K562 (cell line): ENCODE results near the gene ATOH8. TPM values are rescaled to one million over a fixed set of nuclear protein-coding genes. Genes with fewer than 3 reads are reported as not detected.

ENCODE experiments used
- ATAC-seq: fragments of 200-7000 bp; cut with Tn5 transposase; 3 replicates; pipeline ENCODE4 v1.9.1; 2020; ENCODE audit warnings: moderate library complexity
- BruUV-seq: library from RNA; stranded (reverse); fragments of 400-500 nt; replicated peaks from 2 replicates; lab custom pipeline; 2021; lab: Mats Ljungman, UMichigan
- CTCF ChIA-PET: fragments of 300-600 bp; formaldehyde crosslinking; extraction: SDS; loops from one replicate; lab custom pipeline; 2021; ENCODE audit warnings: low intra/inter-chr PET ratio; lab: Yijun Ruan, JAX
- POLR2A ChIA-PET: fragments of 300-600, 350-650 bp; sonication (Branson Sonifier 250); formaldehyde crosslinking; extraction: SDS; loops from one replicate; lab custom pipeline; 2021; ENCODE audit warnings: antibody characterized with exemption, inconsistent platforms; lab: Yijun Ruan, JAX
- DNase-seq, 4 experiments: peaks; one replicate each; pipeline versions ENCODE4 v3.0.0 to v3.0.0-alpha.2; 2011 to 2018; ENCODE audit warnings: low spot score in 3 of 4, mixed read lengths in 3 of 4; ENCODE audit errors: extremely low read depth in 1 of 4
- FAIRE-seq: peaks from 2 replicates; lab custom pipeline; 2011; peaks lifted over from hg19 to GRCh38; lab: Jason Lieb, UNC
- H2AFZ ChIP-seq: 2 replicates; pipeline ENCODE4 v1.6.0; 2011; ENCODE audit warnings: low read depth, low read length, control low read depth, inconsistent platforms
- H3K27ac ChIP-seq: fragments of 200-600 bp; 3 replicates; pipeline ENCODE4 v1.8.0; 2011; ENCODE audit warnings: low read depth, mild to moderate bottlenecking, control low read depth, inconsistent platforms, low read length, moderate library complexity, mixed read lengths; ENCODE audit errors: extremely low read depth
- H3K27me3 ChIP-seq, 2 experiments: fragments of 300-600 bp in 1 of 2; 2 replicates in 1 of 2; 3 replicates in 1 of 2; pipeline versions ENCODE4 v1.6.0 to v1.8.0; 2011; ENCODE audit warnings: inconsistent platforms in 2 of 2, low read length in 2 of 2, mild to moderate bottlenecking in 1 of 2, mixed read lengths in 1 of 2, moderate library complexity in 1 of 2; ENCODE audit not compliant: control insufficient read depth in 2 of 2, insufficient read depth in 2 of 2
- H3K36me3 ChIP-seq: fragments of 300-600 bp; 3 replicates; pipeline ENCODE4 v1.8.0; 2011; ENCODE audit warnings: mild to moderate bottlenecking, low read length, inconsistent platforms; ENCODE audit not compliant: control insufficient read depth, insufficient read depth
- H3K4me1 ChIP-seq, 2 experiments: fragments of 200-600 bp in 1 of 2; replicated peaks in 1 of 2; 2 replicates in 1 of 2; 3 replicates in 1 of 2; pipeline versions ENCODE4 v1.5.1 to v1.8.0; 2011; ENCODE audit warnings: inconsistent platforms in 2 of 2, low read length in 2 of 2, mild to moderate bottlenecking in 1 of 2, mixed read lengths in 1 of 2, moderate library complexity in 1 of 2; ENCODE audit not compliant: control insufficient read depth in 2 of 2, insufficient read depth in 2 of 2
- H3K4me2 ChIP-seq: 2 replicates; pipeline ENCODE4 v1.6.1; 2011; ENCODE audit warnings: low read length, control low read depth, inconsistent platforms, mixed read lengths; ENCODE audit not compliant: insufficient read depth
- H3K4me3 ChIP-seq: fragments of 200-600 bp; sonication (generic), shearing (Covaris generic); 2 replicates; pipeline ENCODE4 v1.5.1; 2016; ENCODE audit warnings: control low read depth, inconsistent platforms
- H3K79me2 ChIP-seq: fragments of 200-600 bp; 3 replicates; pipeline ENCODE4 v1.8.0; 2011; ENCODE audit warnings: low read length, inconsistent platforms; ENCODE audit not compliant: control insufficient read depth, insufficient read depth
- H3K9ac ChIP-seq, 2 experiments: 2 replicates each; pipeline versions ENCODE4 v1.6.0 to v1.6.1; 2011; ENCODE audit warnings: low read depth in 2 of 2, low read length in 2 of 2, control low read depth in 1 of 2, inconsistent platforms in 1 of 2, mild to moderate bottlenecking in 1 of 2, mixed read lengths in 1 of 2; ENCODE audit not compliant: insufficient read depth in 1 of 2
- H3K9me1 ChIP-seq: one replicate; pipeline ENCODE4 v1.6.0; 2011; ENCODE audit warnings: inconsistent platforms, mild to moderate bottlenecking, low read length, moderate library complexity; ENCODE audit not compliant: control insufficient read depth, insufficient read depth
- H3K9me3 ChIP-seq: replicated peaks from 2 replicates; pipeline ENCODE4 v1.5.1; 2011; ENCODE audit warnings: low read depth, low read length, inconsistent platforms; ENCODE audit not compliant: control insufficient read depth, insufficient read depth
- H4K20me1 ChIP-seq: replicated peaks from 2 replicates; pipeline ENCODE4 v1.6.1; 2011; ENCODE audit warnings: low read length, inconsistent platforms, mixed read lengths; ENCODE audit not compliant: control insufficient read depth, insufficient read depth
- HMBOX1 ChIP-seq: sonication (generic); IDR thresholded peaks from 2 replicates; pipeline ENCODE4 v1.6.1; 2016
- PYGO2 ChIP-seq: fragments of 450-650 bp; IDR thresholded peaks from 2 replicates; pipeline ENCODE4 v1.6.1; 2016; ENCODE audit warnings: mild to moderate bottlenecking, missing genetic modification characterization, moderate library complexity, missing compliant biosample characterization
- SP2 ChIP-seq: IDR thresholded peaks from 2 replicates; pipeline ENCODE4 v1.6.1; 2011; ENCODE audit warnings: mild to moderate bottlenecking, low read depth, low read length, moderate library complexity; ENCODE audit not compliant: poor library complexity, severe bottlenecking; ENCODE audit errors: extremely low read depth
- SUPT5H ChIP-seq: fragments of 450-650 bp; IDR thresholded peaks from 2 replicates; pipeline ENCODE4 v1.6.1; 2016
- XRCC3 ChIP-seq: fragments of 450-650 bp; IDR thresholded peaks from 2 replicates; pipeline ENCODE4 v1.6.1; 2017; ENCODE audit warnings: mild to moderate bottlenecking, moderate library complexity
- YY1 ChIP-seq, 3 experiments: IDR thresholded peaks; 2 replicates each; pipeline ENCODE4 v1.6.1; 2011; ENCODE audit warnings: low read length in 2 of 3, mild to moderate bottlenecking in 2 of 3, moderate library complexity in 2 of 3, borderline replicate concordance in 1 of 3, control low read depth in 1 of 3, low read depth in 1 of 3; ENCODE audit not compliant: insufficient read depth in 3 of 3, insufficient replicate concordance in 2 of 3, control insufficient read depth in 1 of 3, insufficient read length in 1 of 3; ENCODE audit errors: extremely low read depth in 1 of 3
- ZNF133 ChIP-seq: fragments of 250-450 bp; sonication (Bioruptor Pico); IDR thresholded peaks from 2 replicates; pipeline ENCODE4 v1.4.0; 2020; ENCODE audit warnings: mild to moderate bottlenecking
- ZNF444 ChIP-seq: fragments of 250-450 bp; sonication (Bioruptor Pico); IDR thresholded peaks from 2 replicates; pipeline ENCODE4 v1.4.0; 2020; ENCODE audit warnings: mild to moderate bottlenecking, moderate library complexity
- WGBS: fragments of 100-300 bp; shearing (Covaris generic); methylation state at CpG from one replicate; pipeline ENCODE4 v1.1.6; 2016; ENCODE audit warnings: low coverage, mixed read lengths; ENCODE audit not compliant: insufficient coverage; ENCODE audit errors: missing lambda C conversion rate; 5-methylcytosine and 5-hydroxymethylcytosine counted together
- in situ Hi-C: fragments of 300-500 bp; cut with MboI; formaldehyde crosslinking; loops from 4 replicates; pipeline ENCODE4 v1.15.0; 2018; ENCODE audit warnings: inconsistent platforms, mixed read lengths
- intact Hi-C: fragments of 100-400 bp; cut with micrococcal nuclease; formaldehyde crosslinking; loops from 2 replicates; pipeline ENCODE4 v1.14.2; 2022
- polyA plus RNA-seq, 8 experiments: library from polyadenylated mRNA; depleted of rRNA in 4 of 8; stranded (reverse) in 5 of 8; unstranded in 3 of 8; fragments of >200 nt; fragmentation: Nextera tagmentation in 2 of 8; fragmentation: Illumina TruSeq in 1 of 8; extraction: Ambion mirVana in 2 of 8; extraction: Trizol in 1 of 8; gene quantifications; 2 replicates each; pipeline versions ENCODE4 v1.2.1 to v1.2.3, GENCODE V29; 2011 to 2014; ENCODE audit warnings: inconsistent platforms in 1 of 8, missing spikeins in 1 of 8
- total RNA-seq, 7 experiments: library from RNA; depleted of rRNA in 6 of 7; stranded (reverse); fragments of >200 nt in 6 of 7; fragmentation: Illumina TruSeq in 2 of 7; extraction: Trizol in 2 of 7; gene quantifications; 2 replicates each; pipeline versions ENCODE4 v1.2.1 to v1.2.3, GENCODE V29; 2011 to 2021; ENCODE audit warnings: low replicate concordance in 1 of 7
- TF ChIP-seq, protein P1 (sequence below): fragments of 250-450 bp; sonication (Bioruptor Pico); IDR thresholded peaks from 2 replicates; pipeline ENCODE4 v1.9.0; 2021; ENCODE audit warnings: mild to moderate bottlenecking, inconsistent platforms
- TF ChIP-seq, protein P2 (sequence below), 2 experiments: IDR thresholded peaks in 1 of 2; conservative IDR thresholded peaks in 1 of 2; 2 replicates each; pipeline ENCODE4 v1.6.1; 2016; ENCODE audit warnings: low read depth in 2 of 2, mild to moderate bottlenecking in 1 of 2, missing compliant biosample characterization in 1 of 2, missing genetic modification characterization in 1 of 2, moderate library complexity in 1 of 2

Gene ATOH8
- total and polyA plus RNA-seq, 9 of the 15 experiments (the other 6 are each of a cell fraction or from before 2014, with no cell fraction given), result not detected

DNA sequence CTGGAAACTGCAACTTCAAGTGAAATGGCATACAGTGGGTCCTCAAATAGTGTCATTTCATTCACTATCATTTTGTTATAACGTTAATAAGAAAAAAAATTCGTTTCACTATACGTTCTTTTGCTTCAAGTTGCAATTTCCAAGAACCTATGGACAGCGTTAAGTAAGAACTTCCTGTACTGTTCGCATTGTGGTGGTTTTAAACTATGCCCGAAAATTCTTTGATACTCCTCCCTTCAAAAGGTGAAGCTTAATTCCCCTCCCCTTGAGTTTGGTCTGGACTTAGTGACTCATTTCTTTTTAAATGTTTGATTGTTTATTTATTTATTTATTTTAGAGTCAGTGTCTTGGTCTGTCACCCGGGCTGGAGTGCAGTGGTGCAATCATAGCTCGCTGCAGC, 39.0 kb upstream of the ATOH8 start:
- Histone ChIP-seq H3K27ac (no peak overlapping the region), H3K4me1 (peaks cover 12 to 27% of the 10 kb centered on the region in 2 experiments; a peak in 4 of 5 replicates), H3K9ac (no peak overlapping the region), H3K36me3 (no peaks in the 10 kb centered on the region), H2AFZ (no peak overlapping the region)
- no peak for DNase-seq
- BruUV-seq, result no TSS peak
- POLR2A ChIA-PET, result interaction anchor here (0.7 to 2.3 kb wide), 2 partner anchors 10 to 111 kb away, joined by 3 to 9 read pairs; no protein-coding TSS in a partner anchor
- TF ChIP-seq SP2, result no peak
- no peak for TF ChIP-seq ZNF133
- TF ChIP-seq, protein P1, sequence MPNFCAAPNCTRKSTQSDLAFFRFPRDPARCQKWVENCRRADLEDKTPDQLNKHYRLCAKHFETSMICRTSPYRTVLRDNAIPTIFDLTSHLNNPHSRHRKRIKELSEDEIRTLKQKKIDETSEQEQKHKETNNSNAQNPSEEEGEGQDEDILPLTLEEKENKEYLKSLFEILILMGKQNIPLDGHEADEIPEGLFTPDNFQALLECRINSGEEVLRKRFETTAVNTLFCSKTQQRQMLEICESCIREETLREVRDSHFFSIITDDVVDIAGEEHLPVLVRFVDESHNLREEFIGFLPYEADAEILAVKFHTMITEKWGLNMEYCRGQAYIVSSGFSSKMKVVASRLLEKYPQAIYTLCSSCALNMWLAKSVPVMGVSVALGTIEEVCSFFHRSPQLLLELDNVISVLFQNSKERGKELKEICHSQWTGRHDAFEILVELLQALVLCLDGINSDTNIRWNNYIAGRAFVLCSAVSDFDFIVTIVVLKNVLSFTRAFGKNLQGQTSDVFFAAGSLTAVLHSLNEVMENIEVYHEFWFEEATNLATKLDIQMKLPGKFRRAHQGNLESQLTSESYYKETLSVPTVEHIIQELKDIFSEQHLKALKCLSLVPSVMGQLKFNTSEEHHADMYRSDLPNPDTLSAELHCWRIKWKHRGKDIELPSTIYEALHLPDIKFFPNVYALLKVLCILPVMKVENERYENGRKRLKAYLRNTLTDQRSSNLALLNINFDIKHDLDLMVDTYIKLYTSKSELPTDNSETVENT, result no peak
- no peak for TF ChIP-seq XRCC3
- TF ChIP-seq HMBOX1, result no peak
- no peak for TF ChIP-seq SUPT5H
- TF ChIP-seq PYGO2 (tag), result no peak
- TF ChIP-seq ZNF444 (CRISPR knock-in tag), result no peak
- TF ChIP-seq YY1 (IDR thresholded peaks at IDR 0.05; ENCODE audit: borderline replicate concordance in 1 of 3, control insufficient read depth in 1 of 3, extremely low read depth in 1 of 3, insufficient read depth in 3 of 3, insufficient read length in 1 of 3, insufficient replicate concordance in 2 of 3, low read depth in 1 of 3, low read length in 2 of 3), result no peak
- TF ChIP-seq, protein P2, sequence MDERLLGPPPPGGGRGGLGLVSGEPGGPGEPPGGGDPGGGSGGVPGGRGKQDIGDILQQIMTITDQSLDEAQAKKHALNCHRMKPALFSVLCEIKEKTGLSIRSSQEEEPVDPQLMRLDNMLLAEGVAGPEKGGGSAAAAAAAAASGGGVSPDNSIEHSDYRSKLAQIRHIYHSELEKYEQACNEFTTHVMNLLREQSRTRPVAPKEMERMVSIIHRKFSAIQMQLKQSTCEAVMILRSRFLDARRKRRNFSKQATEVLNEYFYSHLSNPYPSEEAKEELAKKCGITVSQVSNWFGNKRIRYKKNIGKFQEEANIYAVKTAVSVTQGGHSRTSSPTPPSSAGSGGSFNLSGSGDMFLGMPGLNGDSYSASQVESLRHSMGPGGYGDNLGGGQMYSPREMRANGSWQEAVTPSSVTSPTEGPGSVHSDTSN (CRISPR knock-in tag; IDR thresholded peaks at IDR 0.05; ENCODE audit: low read depth), result no peak
- TF ChIP-seq, protein P2 (tag; conservative IDR thresholded peaks at IDR 0.05; ENCODE audit: low read depth), result no peak
- TF ChIP-seq, all 486 proteins: peak for 0
- in situ Hi-C loops (no loop called here), intact Hi-C loops (no loop called here)
- H3K4me2 ChIP-seq, result no peak overlapping the region
- FAIRE-seq (no peak), ATAC-seq (no peak)
- no peaks in the 10 kb centered on the region for H4K20me1 ChIP-seq
- CTCF ChIA-PET, result no interaction called here
- H3K9me3 ChIP-seq, result no peaks in the 10 kb centered on the region
- WGBS, result 12% methylated on average over 8 of the region's 8 CpGs
- no peaks in the 10 kb centered on the region for H3K9me1 ChIP-seq
- H3K79me2 ChIP-seq, result no peaks in the 10 kb centered on the region
- peaks cover 3 to 35% of the 10 kb centered on the region in 2 experiments; a peak in 4 of 5 replicates for H3K27me3 ChIP-seq
- H3K4me3 ChIP-seq, result no peak overlapping the region
